CD4-positive, alpha-beta memory T cell (primary cell): ENCODE results near the gene ZEB2. TPM values are rescaled to one million over a fixed set of nuclear protein-coding genes. Genes with fewer than 3 reads are reported as not detected.

Source experiments
- CTCF ChIA-PET: fragments of 350-600 bp; sonication (Branson Sonifier 250); formaldehyde crosslinking; loops from one replicate; lab custom pipeline; 2021; ENCODE audit warnings: inconsistent platforms; ENCODE audit not compliant: partially characterized antibody; lab: Charles Lee
- POLR2A ChIA-PET: fragments of 350-600 bp; sonication (Branson Sonifier 250); formaldehyde crosslinking; loops from one replicate; lab custom pipeline; 2021; ENCODE audit not compliant: partially characterized antibody; lab: Charles Lee
- DNase-seq, 5 donors: peaks; one replicate each; pipeline versions ENCODE4 v3.0.0 to v3.0.0-alpha.2; 2020 to 2022; ENCODE audit warnings: mixed read lengths in 1 of 5
- H3K27ac ChIP-seq: one replicate; pipeline ENCODE4 v1.7.0; 2013; ENCODE audit warnings: low read depth, low read length
- H3K27me3 ChIP-seq: 2 replicates; pipeline ENCODE4 v1.7.0; 2013; ENCODE audit warnings: mild to moderate bottlenecking, low read length, moderate library complexity; ENCODE audit not compliant: insufficient read depth
- H3K36me3 ChIP-seq: 2 replicates; pipeline ENCODE4 v1.7.0; 2013; ENCODE audit warnings: mild to moderate bottlenecking, low read length, moderate library complexity; ENCODE audit not compliant: insufficient read depth
- H3K4me1 ChIP-seq: 2 replicates; pipeline ENCODE4 v1.7.0; 2013; ENCODE audit warnings: mild to moderate bottlenecking, low read length, moderate library complexity; ENCODE audit not compliant: insufficient read depth
- H3K4me3 ChIP-seq, 2 donors: one replicate each; pipeline ENCODE4 v1.7.0; 2013; ENCODE audit warnings: low read length in 2 of 2, mild to moderate bottlenecking in 1 of 2
- H3K9me3 ChIP-seq, 2 donors: one replicate each; pipeline ENCODE4 v1.7.0; 2013; ENCODE audit warnings: low read length in 2 of 2, control low read depth in 1 of 2; ENCODE audit not compliant: control insufficient read depth in 1 of 2
- H3K27ac Mint-ChIP-seq, 7 donors: one replicate each; pipeline ENCODE4 v1.8.0; 2020 to 2021; ENCODE audit warnings: mixed read lengths in 7 of 7, mild to moderate bottlenecking in 6 of 7, inconsistent platforms in 3 of 7, moderate library complexity in 3 of 7
- H3K27me3 Mint-ChIP-seq, 2 donors: one replicate each; pipeline ENCODE4 v1.8.0; 2020 to 2021; ENCODE audit warnings: mixed read lengths in 2 of 2
- H3K36me3 Mint-ChIP-seq, 2 donors: one replicate each; pipeline ENCODE4 v1.8.0; 2020 to 2021; ENCODE audit warnings: mixed read lengths in 2 of 2, inconsistent platforms in 1 of 2, mild to moderate bottlenecking in 1 of 2
- H3K4me1 Mint-ChIP-seq, 4 donors: one replicate each; pipeline ENCODE4 v1.8.0; 2020 to 2021; ENCODE audit warnings: mixed read lengths in 4 of 4, mild to moderate bottlenecking in 1 of 4
- H3K4me3 Mint-ChIP-seq, 8 donors: one replicate each; pipeline ENCODE4 v1.8.0; 2020 to 2021; ENCODE audit warnings: mixed read lengths in 8 of 8, mild to moderate bottlenecking in 7 of 8, moderate library complexity in 6 of 8, inconsistent platforms in 3 of 8
- H3K9me3 Mint-ChIP-seq, 8 donors: one replicate each; pipeline ENCODE4 v1.8.0; 2020 to 2021; ENCODE audit warnings: mixed read lengths in 8 of 8, mild to moderate bottlenecking in 5 of 8, inconsistent platforms in 3 of 8, moderate library complexity in 1 of 8
- intact Hi-C: fragments of 100-400 bp; cut with micrococcal nuclease; formaldehyde crosslinking; loops from one replicate; pipeline ENCODE4 v1.15.1; 2023
- polyA plus RNA-seq, 2 donors: library from polyadenylated mRNA; unstranded; fragments of 300-500 nt; fragmentation: Illumina TruSeq; gene quantifications; one replicate each; pipeline ENCODE4 v1.2.3, GENCODE V29; 2021
- total RNA-seq, 2 experiments: library from RNA; stranded (reverse); gene quantifications; one replicate each; pipeline ENCODE4 v1.2.3, GENCODE V29; 2021

Gene ZEB2
- 1 to 10 TPM; 3.6 to 5.2 TPM for total RNA-seq
- 1 to 10 TPM in 1 of 2 donors, under 1 TPM in 1; 0.83 to 1.5 TPM for polyA plus RNA-seq

DNA sequence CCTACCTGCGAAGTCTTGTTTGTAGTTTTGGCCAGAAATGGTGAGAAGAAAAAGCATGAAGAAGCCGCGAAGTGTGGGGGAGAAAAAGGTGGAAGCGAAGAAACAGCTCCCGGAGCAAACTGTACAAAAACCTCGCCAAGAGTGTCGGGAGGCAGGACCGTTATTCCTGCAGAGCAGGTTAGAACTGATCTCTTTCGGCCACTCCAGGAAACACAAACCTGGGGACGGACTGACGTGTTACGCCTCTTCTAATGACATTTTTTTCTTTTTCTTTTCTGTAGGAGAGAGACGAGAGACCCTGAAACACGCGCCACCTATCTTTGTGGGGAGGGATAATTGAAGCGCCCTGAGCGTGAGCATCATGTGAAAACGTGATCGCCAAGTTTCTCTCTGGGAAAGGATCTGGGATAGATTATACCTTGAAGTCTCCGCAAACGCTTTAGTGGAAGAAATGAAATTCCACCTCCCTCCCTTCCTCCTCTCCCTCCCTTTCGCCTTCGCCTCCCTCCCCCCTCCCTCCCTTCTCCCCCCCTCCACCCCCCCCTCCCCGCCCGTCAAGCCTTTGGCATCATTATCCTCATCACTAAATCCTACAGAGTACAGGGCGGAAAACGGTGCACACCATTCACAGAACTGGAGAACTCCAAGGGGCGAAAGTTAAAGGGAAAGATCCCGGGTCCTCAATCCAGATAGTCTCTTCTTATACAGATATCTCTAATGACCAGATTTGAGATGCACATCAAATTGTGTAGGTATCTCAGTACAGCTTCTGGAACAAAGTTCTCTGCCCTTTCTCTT is at the start of gene ZEB2:
TSS of gene ZEB2 (minus strand) at position 186 of the 798 bp plus-strand sequence. CDS start 2,769 bp downstream, outside the sequence.
- CTCF ChIA-PET, result interaction anchor here (0.9 kb wide), 1 partner anchor 13 kb away, joined by 3 read pairs; no protein-coding TSS in a partner anchor
- Mint-ChIP-seq H3K27me3 (peaks cover 27 to 43% of the 10 kb centered on the region in 2 donors), H3K4me3 (peak within 1 kb of the TSS in 1 of 8 donors; percentile 68), H3K4me1 (peaks cover 18 to 31% (median 26%) of the 10 kb centered on the region in 4 donors), H3K36me3 (peaks cover 3 to 6% of the 10 kb centered on the region in 2 donors), H3K27ac (no peak within 1 kb of the TSS), H3K9me3 (peaks cover 0 to 2% (median 0%) of the 10 kb centered on the region in 8 donors)
- H3K9me3 ChIP-seq, result no peaks in the 10 kb centered on the region
- intact Hi-C loops, result loop anchor here (5.0 kb wide), 1 partner anchor 188 kb away; a partner anchor contains a TSS
- peaks cover 43% of the 10 kb centered on the region for H3K4me1 ChIP-seq
- H3K27me3 ChIP-seq, result peaks cover 32% of the 10 kb centered on the region
- peak within 1 kb of the TSS; percentile 33 for H3K27ac ChIP-seq
- H3K4me3 ChIP-seq, result peak within 1 kb of the TSS; percentile 29 to 31
- H3K36me3 ChIP-seq, result no peaks in the 10 kb centered on the region
- POLR2A ChIA-PET, result interaction anchor here (0.8 kb wide), 1 partner anchor 60 kb away, joined by 3 read pairs; no protein-coding TSS in a partner anchor
- DNase-seq, result peak in 1 of 5 donors; percentile 18

GRCh38 chr2:144567745-144568144 is 47.8 kb upstream of the ZEB2 start:
- H3K9me3 ChIP-seq, result no peaks in the 10 kb centered on the region
- no peak for DNase-seq
- no peak overlapping the region for H3K27ac Mint-ChIP-seq
- H3K36me3 Mint-ChIP-seq, result no peaks in the 10 kb centered on the region
- CTCF ChIA-PET, result no interaction called here
- no peaks in the 10 kb centered on the region for H3K4me1 ChIP-seq
- peaks cover 0 to 3% (median 1%) of the 10 kb centered on the region in 4 donors for H3K4me1 Mint-ChIP-seq
- H3K27me3 Mint-ChIP-seq, result peaks cover 0 to 6% of the 10 kb centered on the region in 2 donors
- H3K4me3 Mint-ChIP-seq, result no peak overlapping the region
- H3K27ac ChIP-seq, result no peak overlapping the region
- H3K4me3 ChIP-seq, result no peak overlapping the region
- intact Hi-C loops, result no loop called here
- H3K36me3 ChIP-seq, result no peaks in the 10 kb centered on the region
- no peaks in the 10 kb centered on the region for H3K27me3 ChIP-seq
- POLR2A ChIA-PET, result no interaction called here
- H3K9me3 Mint-ChIP-seq, result no peaks in the 10 kb centered on the region

DNA sequence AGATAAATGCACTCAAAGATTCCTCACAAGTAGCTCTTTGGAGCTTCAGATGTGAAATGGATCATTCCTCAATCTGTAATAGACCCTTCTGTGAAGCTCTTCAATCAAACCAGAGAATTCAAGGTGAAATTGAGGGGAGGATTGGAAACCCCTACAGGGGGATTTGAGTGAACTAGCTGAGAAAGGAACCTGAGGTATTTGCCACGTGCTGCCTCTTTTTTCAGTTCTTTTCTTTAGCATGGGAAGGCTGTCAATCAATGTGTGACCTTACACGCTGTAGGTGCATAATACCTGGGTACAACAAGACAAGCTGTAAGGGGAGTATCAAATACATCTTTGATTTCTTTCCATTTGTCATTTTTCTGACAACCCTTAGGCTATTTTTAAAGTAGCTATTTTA is 46.5 kb upstream of the ZEB2 start:
- Mint-ChIP-seq H3K9me3 (no peaks in the 10 kb centered on the region), H3K4me1 (peaks cover 0 to 3% (median 1%) of the 10 kb centered on the region in 4 donors), H3K36me3 (no peaks in the 10 kb centered on the region), H3K27ac (no peak overlapping the region), H3K27me3 (peaks cover 0 to 6% of the 10 kb centered on the region in 2 donors), H3K4me3 (no peak overlapping the region)
- no peaks in the 10 kb centered on the region for H3K4me1 ChIP-seq
- no peaks in the 10 kb centered on the region for H3K36me3 ChIP-seq
- ChIA-PET POLR2A (no interaction called here), CTCF (interaction anchor here (1.0 kb wide), 1 partner anchor 12 kb away, joined by 4 read pairs; no protein-coding TSS in a partner anchor)
- intact Hi-C loops, result no loop called here
- H3K9me3 ChIP-seq, result no peaks in the 10 kb centered on the region
- no peak overlapping the region for H3K4me3 ChIP-seq
- no peak overlapping the region for H3K27ac ChIP-seq
- DNase-seq, result no peak
- no peaks in the 10 kb centered on the region for H3K27me3 ChIP-seq

GRCh38 chr2:144560251-144560650 is 40.3 kb upstream of the ZEB2 start:
- no peaks in the 10 kb centered on the region for H3K9me3 Mint-ChIP-seq
- Histone ChIP-seq H3K27ac (no peak overlapping the region), H3K9me3 (no peaks in the 10 kb centered on the region), H3K27me3 (no peaks in the 10 kb centered on the region), H3K36me3 (no peaks in the 10 kb centered on the region), H3K4me3 (no peak overlapping the region), H3K4me1 (no peaks in the 10 kb centered on the region)
- DNase-seq, result no peak
- intact Hi-C loops, result no loop called here
- ChIA-PET POLR2A (no interaction called here), CTCF (no interaction called here)
- no peaks in the 10 kb centered on the region for H3K36me3 Mint-ChIP-seq
- H3K27ac Mint-ChIP-seq, result no peak overlapping the region
- no peaks in the 10 kb centered on the region for H3K4me1 Mint-ChIP-seq
- peaks cover 2 to 4% of the 10 kb centered on the region in 2 donors for H3K27me3 Mint-ChIP-seq
- H3K4me3 Mint-ChIP-seq, result no peak overlapping the region

GRCh38 chr2:144559681-144560080 is 39.8 kb upstream of the ZEB2 start:
- intact Hi-C loops, result no loop called here
- Mint-ChIP-seq H3K36me3 (no peaks in the 10 kb centered on the region), H3K9me3 (no peaks in the 10 kb centered on the region), H3K27me3 (peaks cover 1 to 2% of the 10 kb centered on the region in 2 donors), H3K4me3 (no peak overlapping the region), H3K27ac (no peak overlapping the region), H3K4me1 (no peaks in the 10 kb centered on the region)
- no peak for DNase-seq
- no peak overlapping the region for H3K4me3 ChIP-seq
- POLR2A ChIA-PET, result no interaction called here
- no peak overlapping the region for H3K27ac ChIP-seq
- no peaks in the 10 kb centered on the region for H3K36me3 ChIP-seq
- no peaks in the 10 kb centered on the region for H3K27me3 ChIP-seq
- H3K9me3 ChIP-seq, result no peaks in the 10 kb centered on the region
- no peaks in the 10 kb centered on the region for H3K4me1 ChIP-seq
- CTCF ChIA-PET, result no interaction called here

DNA sequence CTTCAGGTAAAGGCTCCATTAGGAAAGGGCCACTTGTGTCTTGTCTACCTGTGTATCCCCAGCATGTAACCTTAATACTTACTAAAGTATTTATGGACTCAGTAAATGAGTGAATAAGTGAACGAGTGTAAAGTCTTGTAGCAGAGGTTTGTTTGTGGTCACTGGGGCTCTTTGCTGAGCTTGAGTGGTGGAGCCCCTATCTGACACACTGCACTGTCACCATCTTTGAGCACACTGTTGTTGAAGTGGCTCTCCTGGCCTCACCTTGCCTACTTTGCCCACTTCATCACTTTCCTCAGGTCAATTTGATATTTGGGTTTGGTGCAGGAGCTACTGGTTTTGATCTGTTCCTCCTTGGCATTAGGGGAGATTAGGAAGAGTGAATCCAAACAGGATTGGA is 39.3 kb upstream of the ZEB2 start:
- POLR2A ChIA-PET, result no interaction called here
- H3K9me3 Mint-ChIP-seq, result no peaks in the 10 kb centered on the region
- Histone ChIP-seq H3K9me3 (no peaks in the 10 kb centered on the region), H3K4me3 (no peak overlapping the region), H3K4me1 (no peaks in the 10 kb centered on the region), H3K27me3 (no peaks in the 10 kb centered on the region), H3K36me3 (no peaks in the 10 kb centered on the region), H3K27ac (no peak overlapping the region)
- H3K27ac Mint-ChIP-seq, result no peak overlapping the region
- DNase-seq, result no peak
- CTCF ChIA-PET, result no interaction called here
- no peaks in the 10 kb centered on the region for H3K36me3 Mint-ChIP-seq
- H3K4me3 Mint-ChIP-seq, result no peak overlapping the region
- H3K4me1 Mint-ChIP-seq, result no peaks in the 10 kb centered on the region
- intact Hi-C loops, result no loop called here
- peaks cover 1 to 2% of the 10 kb centered on the region in 2 donors for H3K27me3 Mint-ChIP-seq

- Histone ChIP-seq H3K9me3 (no peaks in the 10 kb centered on the region), H3K27ac (no peak overlapping the region), H3K4me1 (no peaks in the 10 kb centered on the region), H3K4me3 (no peak overlapping the region), H3K27me3 (no peaks in the 10 kb centered on the region), H3K36me3 (no peaks in the 10 kb centered on the region)
- intact Hi-C loops, result no loop called here
- Mint-ChIP-seq H3K4me3 (no peak overlapping the region), H3K27ac (no peak overlapping the region), H3K9me3 (no peaks in the 10 kb centered on the region), H3K36me3 (no peaks in the 10 kb centered on the region), H3K27me3 (peaks cover 3 to 4% of the 10 kb centered on the region in 2 donors), H3K4me1 (no peaks in the 10 kb centered on the region)
- POLR2A ChIA-PET, result no interaction called here
- CTCF ChIA-PET, result interaction anchor here (1.0 kb wide), 1 partner anchor 12 kb away, joined by 4 read pairs; no protein-coding TSS in a partner anchor
- no peak for DNase-seq
Observed at GRCh38 chr2:144554492-144555210, 34.7 kb upstream of the ZEB2 start.
